SU-DHL-6 (cell line): Measurements from ENCODE around the gene TDRD9.

Experiments used
- H2AFZ ChIP-seq: fragments of 200-600 bp; sonication (generic); 2 replicates; pipeline ENCODE4 v1.6.1; 2014; ENCODE audit warnings: low read depth, mild to moderate bottlenecking, moderate library complexity, mixed read lengths, antibody characterized with exemption, low read length; ENCODE audit not compliant: severe bottlenecking
- H3F3A ChIP-seq: fragments of 200-600 bp; shearing (Covaris generic); 2 replicates; pipeline ENCODE4 v1.6.0; 2016; ENCODE audit warnings: antibody characterized with exemption, mild to moderate bottlenecking; ENCODE audit not compliant: insufficient read depth
- H3K27ac ChIP-seq: fragments of 200-600 bp; sonication (generic); 2 replicates; pipeline ENCODE4 v1.5.1; 2016; ENCODE audit warnings: low read depth, mild to moderate bottlenecking, low read length, moderate library complexity, mixed read lengths
- H3K27me3 ChIP-seq: fragments of 200-600 bp; sonication (generic), shearing (Covaris generic); 2 replicates; pipeline ENCODE4 v1.6.0; 2014; ENCODE audit warnings: mild to moderate bottlenecking, low read length
- H3K36me3 ChIP-seq: fragments of 200-600 bp; sonication (generic); 2 replicates; pipeline ENCODE4 v1.6.1; 2014; ENCODE audit warnings: mild to moderate bottlenecking, low read length, mixed read lengths
- H3K4me2 ChIP-seq: fragments of 300-600, 200-600 bp; shearing (Covaris generic), sonication (generic); 2 replicates; pipeline ENCODE4 v1.6.0; 2014; ENCODE audit warnings: low read length, low read depth, mild to moderate bottlenecking; ENCODE audit not compliant: poor library complexity, severe bottlenecking
- H3K4me3 ChIP-seq: fragments of 200-600 bp; sonication (generic); 2 replicates; pipeline ENCODE4 v1.5.1; 2014; ENCODE audit warnings: antibody characterized with exemption, low read length, mild to moderate bottlenecking, mixed read lengths; ENCODE audit not compliant: insufficient read depth, poor library complexity, severe bottlenecking
- H3K79me2 ChIP-seq: fragments of 200-600 bp; sonication (generic); 2 replicates; pipeline ENCODE4 v1.6.1; 2014; ENCODE audit warnings: mild to moderate bottlenecking, low read length, moderate library complexity; ENCODE audit not compliant: insufficient read depth
- H3K9ac ChIP-seq: fragments of 200-600 bp; sonication (generic); 2 replicates; pipeline ENCODE4 v1.7.0; 2014; ENCODE audit warnings: mild to moderate bottlenecking, low read length
- H3K9me2 ChIP-seq: fragments of 200-600 bp; sonication (generic); replicated peaks from 2 replicates; pipeline ENCODE4 v1.6.1; 2014; ENCODE audit warnings: low read length; ENCODE audit not compliant: insufficient read depth
- H3K9me3 ChIP-seq: fragments of 200-600 bp; sonication (generic); 2 replicates; pipeline ENCODE4 v1.6.1; 2014; ENCODE audit warnings: low read length, mixed read lengths; ENCODE audit not compliant: insufficient read depth
- H4K20me1 ChIP-seq: fragments of 200-600 bp; sonication (generic); 2 replicates; pipeline ENCODE4 v1.6.1; 2014; ENCODE audit warnings: low read depth, mild to moderate bottlenecking, antibody characterized with exemption, low read length, moderate library complexity, mixed read lengths
- CTCF ChIP-seq: fragments of 200-600 bp; sonication (generic); IDR thresholded peaks from one replicate; pipeline ENCODE4 v1.5.1; 2017; ENCODE audit warnings: antibody characterized with exemption, mild to moderate bottlenecking, low read length, moderate library complexity; ENCODE audit not compliant: insufficient read depth, poor library complexity, severe bottlenecking
- EZH2phosphoT487 ChIP-seq: fragments of 200-600 bp; sonication (generic), shearing (Covaris generic); conservative IDR thresholded peaks from 2 replicates; pipeline ENCODE4 v1.6.1; 2018; ENCODE audit warnings: mild to moderate bottlenecking, antibody characterized with exemption, low read length, moderate library complexity, mixed read lengths

The TDRD9 gene

GRCh38 chr14:104026024-104026423 lies 97.8 kb downstream of the TDRD9 start:
- Histone ChIP-seq H3K27me3 (no peaks in the 10 kb centered on the region), H3K36me3 (no peaks in the 10 kb centered on the region), H3K27ac (no peak overlapping the region), H3K9ac (no peak overlapping the region), H3K9me2 (no peaks in the 10 kb centered on the region), H3K4me2 (no peak overlapping the region), H3K79me2 (no peaks in the 10 kb centered on the region), H2AFZ (no peak overlapping the region), H3F3A (no peaks in the 10 kb centered on the region), H3K9me3 (no peaks in the 10 kb centered on the region), H3K4me3 (no peak overlapping the region), H4K20me1 (no peaks in the 10 kb centered on the region)
- no peak for TF ChIP-seq EZH2phosphoT487
- no peak for TF ChIP-seq CTCF

- Histone ChIP-seq H3K4me3 (no peak overlapping the region), H3K9me2 (no peaks in the 10 kb centered on the region), H3K27ac (no peak overlapping the region), H3K36me3 (no peaks in the 10 kb centered on the region), H3K9ac (no peak overlapping the region), H3F3A (no peaks in the 10 kb centered on the region), H3K4me2 (no peak overlapping the region), H4K20me1 (no peaks in the 10 kb centered on the region), H3K9me3 (no peaks in the 10 kb centered on the region), H2AFZ (no peak overlapping the region), H3K27me3 (no peaks in the 10 kb centered on the region), H3K79me2 (no peaks in the 10 kb centered on the region)
- TF ChIP-seq EZH2phosphoT487: no peak
- TF ChIP-seq CTCF: no peak
These were observed 102.7 kb downstream of the TDRD9 start for GRCh38 chr14:104030958-104031357.

- H3K27me3 ChIP-seq: no peaks in the 10 kb centered on the region
- H3K9me2 ChIP-seq: no peaks in the 10 kb centered on the region
- no peak overlapping the region for H2AFZ ChIP-seq
- H3K9me3 ChIP-seq: no peaks in the 10 kb centered on the region
- H3K4me2 ChIP-seq: no peak overlapping the region
- no peak overlapping the region for H3K27ac ChIP-seq
- H3K4me3 ChIP-seq: no peak overlapping the region
- H3K36me3 ChIP-seq: no peaks in the 10 kb centered on the region
- no peaks in the 10 kb centered on the region for H3F3A ChIP-seq
- H3K79me2 ChIP-seq: no peaks in the 10 kb centered on the region
- H4K20me1 ChIP-seq: no peaks in the 10 kb centered on the region
- TF ChIP-seq EZH2phosphoT487 (no peak), CTCF (no peak)
- H3K9ac ChIP-seq: no peak overlapping the region
These were observed 103.1 kb downstream of the TDRD9 start for GRCh38 chr14:104031384-104031783.
